Measurements from ENCODE around the gene JAKMIP2.
"Not testable (repeated sequence)": the region's sequence is repeated elsewhere in the genome, so short reads cannot be mapped to it uniquely, and the experiment has no call there.

The JAKMIP2 gene

DNA sequence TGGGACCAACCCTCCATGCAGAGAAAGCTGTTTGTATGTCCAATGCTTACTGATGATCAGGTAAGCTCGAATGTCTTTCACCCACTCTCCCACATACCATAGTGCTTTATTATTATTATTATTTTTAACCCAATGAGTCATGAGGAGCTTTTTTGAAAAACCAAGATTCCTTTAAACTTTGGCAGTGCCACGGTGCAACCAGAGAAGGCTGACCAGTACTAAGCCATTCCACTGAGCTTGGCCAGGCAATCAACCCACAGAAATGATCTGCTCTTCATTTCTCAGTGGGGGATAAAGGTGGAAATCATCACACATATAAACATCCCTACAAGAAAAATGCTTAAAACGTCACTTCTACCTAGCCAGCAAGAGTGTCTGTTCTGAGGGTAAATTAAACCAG is 35.5 kb downstream of the JAKMIP2 start:
- DNase-seq (ENCODE audit: low read depth in 2 of 2) = no peak

DNA sequence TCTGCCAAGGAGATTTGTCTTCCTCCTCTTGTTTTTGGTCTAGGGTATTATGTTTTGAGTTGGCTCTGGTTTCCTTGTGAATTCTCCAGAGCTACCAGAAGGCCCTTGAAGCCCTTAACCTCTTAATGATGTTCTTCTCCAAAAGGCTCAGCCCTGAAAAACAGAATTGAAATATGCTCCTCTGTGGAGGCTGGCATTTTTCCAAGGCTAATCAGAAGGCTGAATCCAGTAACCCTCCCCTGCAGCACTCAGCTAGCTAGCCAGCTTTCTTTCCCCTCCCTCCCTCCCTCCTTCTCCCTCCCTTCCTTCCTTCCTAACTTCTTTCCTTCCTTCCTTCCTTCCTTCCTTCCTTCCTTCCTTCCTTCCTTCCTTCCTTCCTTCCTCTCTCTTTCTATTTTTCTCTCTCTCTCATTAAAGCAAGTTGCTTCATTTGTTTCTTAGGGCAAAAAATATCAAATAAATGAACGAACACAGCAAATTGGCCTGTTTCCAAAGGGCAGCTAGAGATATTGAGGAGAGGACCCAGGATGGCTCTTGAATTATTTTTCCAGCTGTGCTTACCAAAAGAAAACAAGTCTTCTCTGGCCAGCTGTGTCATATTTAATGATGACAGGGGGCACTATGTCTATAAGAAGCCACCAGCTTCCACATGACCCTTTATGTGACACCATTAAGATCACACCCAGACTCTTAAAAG is 38.7 kb downstream of the JAKMIP2 start:
- no peak for DNase-seq (ENCODE audit: low read depth in 2 of 2)

DNA sequence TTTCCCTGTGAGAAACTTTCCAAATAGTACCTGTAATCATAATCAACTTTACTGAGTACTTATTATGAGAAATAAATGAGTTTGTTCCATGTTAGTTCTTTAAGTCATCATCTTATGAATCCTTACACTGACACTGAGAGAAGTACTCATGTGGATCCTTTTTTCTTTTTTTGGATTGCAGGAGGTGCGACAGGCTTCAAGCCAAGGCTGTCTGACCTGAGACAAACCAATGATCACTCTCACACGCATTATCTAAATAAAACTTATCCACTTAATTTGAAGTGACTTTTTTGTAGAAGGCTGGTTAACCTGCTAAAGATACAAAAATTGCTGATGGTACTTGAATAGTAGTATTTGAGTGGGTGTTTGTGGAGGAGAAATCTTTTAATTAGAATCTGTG is 39.5 kb downstream of the JAKMIP2 start:
- no peak for DNase-seq (ENCODE audit: low read depth in 2 of 2)

DNA sequence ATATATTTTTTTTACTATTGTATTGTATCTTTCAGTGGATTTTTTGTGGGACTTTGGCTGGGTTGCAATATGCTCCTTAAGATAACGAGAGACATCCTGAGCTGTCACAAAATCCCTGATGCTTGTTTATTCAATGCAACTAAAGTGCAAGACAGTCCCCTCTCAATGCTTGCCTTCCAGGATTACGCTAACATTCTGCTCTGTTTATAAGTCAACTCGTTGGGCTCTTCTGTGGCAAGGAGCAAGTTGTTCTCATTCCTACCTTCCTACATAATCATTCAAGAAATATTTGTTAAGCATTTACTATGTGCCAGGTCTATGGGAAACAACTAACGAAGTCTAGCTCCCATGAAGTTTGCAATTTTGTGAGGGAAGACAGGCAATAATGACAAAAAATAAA is 40.4 kb downstream of the JAKMIP2 start:
- no peak for DNase-seq (ENCODE audit: low read depth in 2 of 2)

DNA sequence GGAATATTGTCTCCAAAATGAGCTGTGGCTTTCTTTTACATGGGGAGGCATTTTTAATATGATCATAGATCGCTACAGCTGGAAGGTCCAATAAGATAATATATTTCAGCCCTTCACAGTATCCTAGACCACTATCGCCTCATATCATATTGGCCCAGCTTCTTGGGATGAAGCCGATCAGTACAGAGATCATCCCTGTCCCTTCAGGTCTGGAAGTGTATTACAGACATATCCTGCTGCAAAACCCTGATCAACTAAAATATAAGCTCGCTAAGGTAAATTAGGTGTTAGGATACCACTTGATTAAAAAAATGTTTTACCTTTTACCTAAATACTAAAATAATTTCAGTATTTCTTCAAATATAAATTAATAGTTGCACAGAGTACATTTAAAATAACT is 41.7 kb downstream of the JAKMIP2 start:
- no peak for DNase-seq (ENCODE audit: low read depth in 2 of 2)

DNA sequence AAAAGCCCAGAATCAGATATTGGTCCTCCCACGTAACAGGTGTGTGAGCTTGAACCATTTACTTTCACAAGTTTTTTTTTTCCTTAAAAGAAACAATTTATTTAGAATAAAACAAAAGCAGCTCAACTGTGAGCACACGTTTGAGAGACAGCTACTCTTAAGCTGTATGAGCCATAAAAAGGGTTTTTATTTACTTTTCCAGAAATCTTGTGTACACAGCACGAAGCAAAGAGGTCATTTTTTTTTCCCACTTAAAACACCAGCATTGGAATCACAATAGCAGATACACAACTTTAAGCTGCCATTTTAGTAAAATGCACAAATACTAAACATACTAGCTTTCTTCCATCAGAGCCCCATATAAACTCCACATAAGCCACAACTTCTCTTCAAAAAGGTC is 44.6 kb downstream of the JAKMIP2 start:
- no peak for DNase-seq (ENCODE audit: low read depth in 2 of 2)

DNA sequence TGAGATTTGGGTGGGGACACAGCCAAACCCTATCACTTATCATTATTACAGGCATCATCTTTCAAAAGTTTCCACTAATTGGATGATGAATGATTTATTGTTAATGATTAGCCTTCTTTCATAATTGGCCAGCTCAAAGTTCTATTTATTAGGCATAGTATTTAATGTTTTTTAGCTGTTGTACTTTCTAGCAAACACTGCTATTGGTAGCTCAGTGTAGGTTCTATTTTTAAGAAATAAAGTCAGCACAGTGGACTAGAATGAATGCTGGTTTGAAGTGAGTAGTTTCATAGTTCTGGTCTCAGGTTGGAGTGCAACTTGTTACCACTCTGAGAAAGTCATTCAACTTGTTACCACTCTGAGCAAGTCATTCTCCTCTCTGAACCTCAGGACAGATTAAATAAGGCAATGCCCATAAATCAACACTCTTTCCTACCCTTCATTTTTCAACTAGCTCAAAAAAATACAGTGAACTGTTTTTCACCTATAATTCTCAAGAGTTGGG is 46.9 kb downstream of the JAKMIP2 start:
- DNase-seq (ENCODE audit: low read depth in 2 of 2) = no peak

DNA sequence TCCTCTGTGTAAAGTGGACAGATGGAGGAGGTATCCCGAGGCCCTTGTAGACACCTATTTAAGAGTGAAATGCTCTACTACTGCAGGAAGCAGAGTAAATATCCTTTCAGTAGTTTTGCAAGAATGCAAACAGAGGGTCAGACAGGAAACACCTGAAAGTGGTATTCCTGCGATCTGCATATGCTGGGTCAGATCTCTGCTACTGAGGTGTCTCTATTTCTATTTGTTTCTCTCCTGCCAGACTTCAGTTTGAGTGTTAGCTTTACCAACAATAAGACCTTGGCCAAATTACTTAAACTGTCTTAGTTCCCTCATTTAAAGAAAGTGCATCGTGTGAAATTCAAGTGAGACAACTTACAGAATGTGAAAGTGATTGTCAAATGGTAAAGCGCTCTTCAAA is 47.6 kb downstream of the JAKMIP2 start:
- no peak for DNase-seq (ENCODE audit: low read depth in 2 of 2)

DNA sequence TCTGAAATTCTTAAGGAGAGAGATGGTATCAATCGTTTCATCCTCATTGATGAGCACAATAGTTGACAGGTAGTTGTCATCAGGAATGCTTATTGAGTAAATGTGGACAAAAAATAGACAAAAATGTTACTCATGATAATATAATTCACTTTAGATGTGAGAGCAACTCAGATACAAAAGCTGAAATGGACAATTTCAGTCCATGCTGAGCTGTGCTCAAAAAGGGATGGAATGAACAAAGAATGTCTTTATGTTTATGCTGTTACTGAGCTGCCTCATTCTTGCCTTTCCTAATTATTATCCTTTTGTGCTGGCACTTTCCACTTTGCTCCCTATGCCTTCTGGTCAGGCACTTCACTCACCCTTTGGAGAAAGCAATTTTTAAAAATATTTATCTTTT is 49.5 kb downstream of the JAKMIP2 start:
- no peak for DNase-seq (ENCODE audit: low read depth in 2 of 2)

DNA sequence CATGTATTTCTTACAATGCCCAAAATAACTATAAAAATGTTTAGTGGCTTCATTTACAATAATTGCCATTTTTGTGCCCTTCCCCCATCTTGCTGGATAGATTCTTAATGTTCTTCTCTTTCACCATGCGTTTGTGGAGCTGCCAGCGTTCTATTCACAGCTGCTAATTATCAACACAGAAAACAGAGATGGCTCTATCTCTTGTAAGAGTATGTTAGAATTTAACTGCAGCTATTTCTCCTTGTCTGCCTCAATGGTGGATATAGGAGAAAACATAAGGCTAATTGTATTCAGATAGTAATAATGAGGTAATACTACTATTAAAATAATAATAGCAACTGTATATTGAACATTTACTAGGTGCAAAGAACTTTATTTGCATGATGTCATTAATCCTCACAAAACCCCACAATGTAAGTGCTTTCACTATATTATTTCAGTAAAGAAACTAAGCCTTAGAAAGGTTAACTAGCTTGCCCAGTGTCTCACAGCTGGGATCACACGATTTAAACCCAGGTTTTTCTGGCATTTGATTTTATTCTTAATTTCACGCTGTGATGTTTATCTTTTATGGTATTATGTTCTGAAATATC is 50.1 kb downstream of the JAKMIP2 start:
- DNase-seq (ENCODE audit: low read depth in 2 of 2) = no peak

DNA sequence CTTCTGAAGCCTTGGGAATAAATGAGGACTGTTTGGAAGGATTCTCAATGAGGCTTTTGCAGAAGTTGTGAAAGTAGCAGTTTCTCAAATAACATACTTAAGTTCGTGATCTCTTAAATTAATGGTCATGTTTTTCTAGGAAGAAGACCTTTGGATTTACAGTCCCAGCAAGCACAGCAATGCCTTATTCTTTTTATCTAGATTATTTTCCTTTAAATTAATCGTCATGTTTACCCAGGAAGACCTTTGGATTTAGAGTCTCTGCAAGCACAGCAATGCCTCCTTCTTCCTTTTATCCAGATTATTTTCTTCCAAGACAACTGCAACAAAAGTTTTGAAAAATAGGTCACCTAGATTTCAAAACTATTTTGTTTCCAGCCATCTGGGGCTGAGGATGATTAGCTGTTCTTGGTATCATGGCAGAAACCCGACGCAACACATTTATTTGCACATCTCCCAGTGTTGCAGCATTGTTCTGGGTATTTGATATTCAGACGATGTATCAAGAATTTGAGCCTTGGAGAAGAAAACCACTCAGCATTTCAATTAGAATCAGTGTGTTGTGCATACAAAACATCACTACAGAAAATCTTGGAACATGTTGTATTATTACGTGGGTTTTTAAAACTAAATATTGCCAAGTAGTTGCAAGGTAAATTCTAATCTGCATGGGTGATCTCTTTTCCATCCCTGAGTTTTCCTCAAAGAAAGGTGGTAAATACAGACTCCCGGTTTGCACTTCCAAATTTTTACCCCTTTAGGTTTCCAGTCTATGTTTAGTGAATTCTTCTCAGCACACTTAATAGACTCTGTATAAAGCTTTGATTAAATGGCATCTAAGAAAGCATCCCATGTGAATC is 50.9 kb downstream of the JAKMIP2 start:
- no peak for DNase-seq (ENCODE audit: low read depth in 2 of 2)

DNA sequence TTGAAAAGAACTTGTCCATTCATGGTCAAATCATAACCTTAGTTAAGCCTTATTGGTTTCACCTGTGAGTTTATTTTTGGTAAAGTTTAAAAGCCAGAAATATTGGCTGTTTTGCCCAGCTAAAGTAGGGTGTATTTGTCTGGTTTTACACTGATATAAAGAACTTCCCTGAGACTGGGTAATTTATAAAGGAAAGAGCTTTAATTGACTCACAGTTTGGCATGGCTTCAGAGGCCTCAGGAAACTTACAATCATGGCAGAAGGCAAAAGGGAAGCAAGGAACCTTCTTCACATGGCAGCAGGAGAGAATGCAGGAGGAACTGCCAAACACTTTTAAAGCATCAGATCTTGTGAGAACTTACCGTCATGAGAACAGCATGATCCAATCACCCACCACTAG is 55.3 kb downstream of the JAKMIP2 start:
- no peak for DNase-seq (ENCODE audit: low read depth in 2 of 2)

DNA sequence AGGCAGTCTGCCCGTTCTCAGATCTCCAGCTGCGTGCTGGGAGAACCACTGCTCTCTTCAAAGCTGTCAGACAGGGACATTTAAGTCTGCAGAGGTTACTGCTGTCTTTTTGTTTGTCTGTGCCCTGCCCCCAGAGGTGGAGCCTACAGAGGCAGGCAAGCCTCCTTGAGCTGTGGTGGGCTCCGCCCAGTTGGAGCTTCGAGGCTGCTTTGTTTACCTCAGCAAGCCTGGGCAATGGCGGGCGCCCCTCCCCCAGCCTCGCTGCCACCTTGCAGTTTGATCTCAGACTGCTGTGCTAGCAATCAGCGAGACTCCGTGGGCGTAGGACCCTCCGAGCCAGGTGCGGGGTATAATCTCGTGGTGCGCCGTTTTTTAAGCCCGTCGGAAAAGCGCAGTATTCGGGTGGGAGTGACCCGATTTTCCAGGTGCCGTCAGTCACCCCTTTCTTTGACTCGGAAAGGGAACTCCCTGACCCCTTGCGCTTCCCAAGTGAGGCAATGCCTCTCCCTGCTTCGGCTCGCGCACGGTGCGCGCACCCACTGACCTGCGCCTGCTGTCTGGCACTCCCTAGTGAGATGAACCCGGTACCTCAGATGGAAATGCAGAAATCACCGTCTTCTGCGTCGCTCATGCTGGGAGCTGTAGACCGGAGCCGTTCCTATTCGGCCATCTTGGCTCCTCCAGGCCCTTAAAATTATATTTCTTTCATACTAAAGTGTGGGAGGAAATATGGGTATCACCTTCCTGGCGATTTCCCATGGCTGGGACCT is 61.2 kb downstream of the JAKMIP2 start:
- not testable (repeated sequence) for DNase-seq (ENCODE audit: low read depth in 2 of 2)

DNA sequence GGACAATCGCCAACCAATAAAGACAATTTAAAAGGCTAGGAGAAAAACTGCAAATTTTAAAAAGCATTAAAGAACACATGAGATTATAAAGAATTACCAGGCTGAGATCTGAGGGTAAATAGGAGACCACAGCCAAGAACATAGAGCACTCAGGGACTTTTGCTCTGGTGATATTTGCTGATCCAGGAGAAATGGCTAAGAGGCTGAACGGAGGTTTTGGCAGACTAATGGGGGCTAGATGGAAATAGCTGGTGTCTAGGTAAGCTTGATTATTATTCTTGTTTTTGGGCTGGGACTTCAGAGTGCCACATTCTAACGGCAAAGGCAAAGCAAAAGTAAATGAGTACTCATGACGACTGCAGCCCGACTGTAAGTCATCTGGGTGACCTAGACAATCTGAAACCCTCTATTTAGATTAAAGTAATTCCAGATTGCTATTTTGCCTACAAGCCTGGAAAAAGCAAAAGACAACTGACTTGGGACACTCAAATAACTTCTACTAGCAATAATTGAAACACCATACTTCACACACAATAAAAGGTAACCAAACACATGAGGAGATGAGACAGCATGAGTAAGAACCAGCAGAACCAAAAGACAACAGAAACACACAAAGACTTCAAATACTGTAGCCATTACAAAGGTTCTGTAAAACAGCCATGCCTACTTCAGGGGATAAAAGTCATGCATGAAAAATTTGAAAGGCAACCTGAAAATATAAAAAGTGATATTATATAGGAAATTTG is 68.8 kb downstream of the JAKMIP2 start:
- no peak for DNase-seq (ENCODE audit: low read depth in 2 of 2)

DNA sequence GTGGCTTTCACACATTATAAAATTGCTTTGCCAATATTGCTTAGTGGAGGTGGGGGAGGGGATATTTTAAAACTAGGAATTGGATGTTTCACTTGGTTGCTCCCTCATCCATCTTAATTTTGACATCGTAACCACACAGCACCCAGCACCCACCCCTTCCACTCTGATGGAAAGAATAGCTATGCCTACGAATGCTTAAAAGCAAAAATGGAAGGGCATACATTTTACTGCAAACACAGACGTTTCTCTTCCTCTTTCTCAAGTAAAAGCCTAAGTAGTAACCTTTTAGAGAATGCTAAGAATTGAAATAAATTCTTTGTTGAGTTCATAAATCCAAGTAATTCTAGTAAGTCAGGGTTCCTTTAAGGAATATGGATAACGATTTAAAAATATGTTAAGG is 69.9 kb downstream of the JAKMIP2 start:
- DNase-seq (ENCODE audit: low read depth in 2 of 2) = no peak

DNA sequence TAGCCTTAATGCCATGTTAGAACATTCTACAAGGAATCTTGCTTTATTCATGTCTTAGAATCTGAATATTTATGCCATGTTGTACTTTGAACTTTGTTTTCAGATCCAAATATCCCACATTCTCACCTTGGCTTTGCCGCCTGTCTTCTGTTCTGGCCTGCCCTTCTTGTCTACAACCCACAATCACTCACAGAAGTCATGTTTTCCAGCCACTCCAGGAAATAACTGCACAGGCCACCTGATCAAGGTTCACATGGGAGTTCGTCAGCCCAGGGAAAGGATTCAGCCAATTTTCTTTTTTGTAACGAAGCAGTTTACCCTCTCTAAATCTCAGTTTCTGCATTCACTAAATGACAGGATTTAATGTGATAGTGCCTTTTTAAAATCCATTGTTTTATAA is 70.5 kb downstream of the JAKMIP2 start:
- DNase-seq (ENCODE audit: low read depth in 2 of 2) = no peak

DNA sequence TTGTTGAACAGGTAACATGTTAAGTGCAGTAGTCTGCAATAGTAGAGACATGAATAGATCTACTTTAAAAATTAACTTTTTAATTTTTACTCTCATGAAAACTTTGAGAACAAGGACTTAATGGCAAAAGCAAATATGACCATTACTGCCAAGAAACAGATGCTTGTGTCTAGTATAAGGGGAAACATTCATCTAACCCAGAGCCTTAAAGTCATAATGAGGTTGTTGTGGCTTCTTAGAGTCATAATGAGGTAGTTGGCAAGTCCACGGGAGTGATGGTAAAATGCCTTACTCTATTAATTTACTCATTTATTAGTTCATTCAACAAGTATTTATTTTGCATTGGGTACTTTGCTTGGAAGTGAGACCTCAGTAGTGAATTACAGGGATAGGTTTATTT is 71.5 kb downstream of the JAKMIP2 start:
- DNase-seq (ENCODE audit: low read depth in 2 of 2) = no peak

DNA sequence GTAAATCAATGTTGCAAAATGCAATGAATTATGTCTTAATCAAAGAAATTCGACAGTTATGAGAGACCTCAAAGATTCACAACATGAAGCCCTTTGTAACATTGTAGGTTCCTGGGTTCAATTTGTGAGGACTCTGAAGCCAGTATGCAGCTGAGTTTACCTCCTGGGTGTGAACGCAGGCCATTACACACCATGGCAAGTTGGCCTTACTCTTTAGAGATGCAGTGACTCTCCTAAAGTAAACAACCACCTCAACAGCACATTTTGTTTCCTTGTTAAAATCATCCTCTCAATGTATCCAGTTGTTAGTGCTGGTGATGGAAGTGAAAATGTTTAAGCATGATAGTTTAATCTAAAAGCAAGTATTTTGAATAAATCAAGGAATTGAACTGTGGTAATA is 73.8 kb downstream of the JAKMIP2 start:
- DNase-seq (ENCODE audit: low read depth in 2 of 2) = no peak

DNA sequence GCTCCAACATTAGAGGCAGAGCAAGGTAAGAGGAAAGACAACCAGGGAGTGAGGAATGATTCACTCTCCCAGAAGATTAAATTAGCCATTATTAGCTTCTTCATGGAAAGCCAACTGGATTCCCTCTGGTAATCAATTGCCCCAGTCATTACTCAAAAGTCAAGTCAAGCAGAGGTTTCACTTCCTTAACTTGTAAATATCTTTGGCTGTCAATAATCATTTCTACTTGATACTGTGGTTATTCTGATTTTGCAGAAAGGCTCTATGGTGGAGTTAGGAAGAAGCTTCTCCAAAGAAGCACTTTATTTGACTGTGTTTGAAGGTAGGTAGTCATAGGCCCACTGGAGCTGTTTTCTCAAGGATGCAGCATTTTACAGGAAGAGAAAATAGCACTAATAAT is 78.0 kb downstream of the JAKMIP2 start:
- DNase-seq (ENCODE audit: low read depth in 2 of 2) = no peak

DNA sequence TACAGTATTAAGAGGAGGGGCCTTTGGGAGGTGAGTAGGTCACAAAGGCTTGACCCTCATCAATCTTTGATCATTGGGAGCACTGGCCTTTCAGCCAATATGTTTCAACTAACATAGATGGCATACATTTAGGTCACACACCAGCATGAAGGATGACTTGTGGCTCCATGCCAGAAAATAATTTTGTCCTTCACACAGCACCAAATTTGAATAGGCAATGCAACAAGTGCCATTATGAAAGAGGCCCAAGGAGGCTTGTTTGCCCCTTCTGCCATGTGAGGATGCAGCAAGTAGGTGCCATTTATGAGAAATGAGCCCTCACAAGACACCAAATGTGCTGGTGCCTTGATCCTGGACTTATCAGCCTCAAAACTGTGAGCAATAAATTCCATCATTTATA is 81.1 kb downstream of the JAKMIP2 start:
- no peak for DNase-seq (ENCODE audit: low read depth in 2 of 2)

DNA sequence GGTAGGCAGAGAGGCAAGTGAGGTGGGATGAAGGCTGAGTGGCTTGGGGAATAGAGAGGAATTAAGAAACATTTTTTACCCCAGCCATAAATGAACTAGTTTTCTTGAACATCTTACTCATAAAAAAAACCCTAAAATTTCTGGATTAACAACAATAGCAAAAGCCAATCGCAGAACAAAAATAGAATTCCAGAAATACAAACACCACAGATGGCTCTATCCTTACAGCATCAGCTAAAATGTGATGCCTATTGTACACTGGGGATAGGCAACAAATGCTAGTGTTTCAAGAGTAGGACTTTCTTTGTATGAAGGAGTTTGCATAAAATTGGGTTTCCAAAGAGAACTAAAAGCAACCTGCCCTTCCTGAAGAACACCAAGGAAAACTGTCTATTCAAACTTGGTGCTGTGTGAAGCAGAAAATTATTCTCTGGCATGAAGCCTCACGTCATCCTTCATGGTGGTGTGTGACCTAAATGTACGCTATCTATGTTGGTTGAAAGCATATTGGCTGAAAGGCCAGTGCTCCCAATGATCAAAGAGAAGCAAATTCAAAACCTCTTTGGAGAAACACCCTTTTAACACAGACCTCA is 82.9 kb downstream of the JAKMIP2 start:
- no peak for DNase-seq (ENCODE audit: low read depth in 2 of 2)
